GM12878 (cell line): ENCODE data around the gene CRB2. TPM values are rescaled to one million over a fixed set of nuclear protein-coding genes. Genes with fewer than 3 reads are reported as not detected.

ENCODE experiments used
- CHD1 ChIP-seq: IDR thresholded peaks from 2 replicates; pipeline ENCODE4 v1.6.1; 2012; ENCODE audit warnings: low read depth, low read length, improper control_type of control experiment
- EED ChIP-seq: sonication (generic); IDR thresholded peaks from 2 replicates; pipeline ENCODE4 v1.6.1; 2016; ENCODE audit warnings: antibody characterized with exemption, low read depth
- HDGF ChIP-seq: fragments of 450-650 bp; IDR thresholded peaks from 2 replicates; pipeline ENCODE4 v1.6.1; 2016; ENCODE audit warnings: antibody characterized with exemption
- IKZF1 ChIP-seq: fragments of 450-650 bp; conservative IDR thresholded peaks from 2 replicates; pipeline ENCODE4 v1.6.1; 2017; ENCODE audit warnings: antibody characterized with exemption, mild to moderate bottlenecking
- MEF2A ChIP-seq: IDR thresholded peaks from 2 replicates; pipeline ENCODE4 v1.6.1; 2011; ENCODE audit warnings: low read depth, mild to moderate bottlenecking, low read length, moderate library complexity; ENCODE audit not compliant: insufficient read depth
- MTA3 ChIP-seq: IDR thresholded peaks from 2 replicates; pipeline ENCODE4 v1.6.1; 2012; ENCODE audit warnings: low read length, inconsistent platforms, borderline replicate concordance
- MXI1 ChIP-seq: fragments of 150-350 bp; IDR thresholded peaks from 2 replicates; pipeline ENCODE4 v1.6.1; 2011; ENCODE audit warnings: low read depth, mild to moderate bottlenecking, inconsistent platforms, low read length, improper control_type of control experiment
- POLR2AphosphoS2 ChIP-seq: IDR thresholded peaks from 2 replicates; pipeline ENCODE4 v1.6.1; 2011; ENCODE audit warnings: low read depth, mild to moderate bottlenecking, low read length, improper control_type of control experiment, moderate library complexity
- SRF ChIP-seq, 2 experiments: IDR thresholded peaks; 2 replicates each; pipeline ENCODE4 v1.6.1; 2011; ENCODE audit warnings: low read depth in 2 of 2, low read length in 2 of 2, mild to moderate bottlenecking in 1 of 2, moderate library complexity in 1 of 2
- TAF1 ChIP-seq: IDR thresholded peaks from 2 replicates; pipeline ENCODE4 v1.6.1; 2011; ENCODE audit warnings: mild to moderate bottlenecking, low read depth, low read length, borderline replicate concordance
- ZBED1 ChIP-seq: IDR thresholded peaks from 2 replicates; pipeline ENCODE4 v1.6.1; 2016; ENCODE audit warnings: borderline replicate concordance
- ZSCAN29 ChIP-seq: fragments of 450-650 bp; IDR thresholded peaks from 2 replicates; pipeline ENCODE4 v1.6.1; 2017; ENCODE audit warnings: mild to moderate bottlenecking, moderate library complexity
- polyA plus RNA-seq, 11 experiments: library from polyadenylated mRNA; depleted of rRNA in 4 of 11; unstranded in 6 of 11; stranded (reverse) in 5 of 11; fragments of >200 nt; fragmentation: Nextera tagmentation in 4 of 11; fragmentation: Illumina TruSeq in 1 of 11; extraction: Ambion mirVana in 4 of 11; extraction: Trizol in 1 of 11; gene quantifications; 1 replicate in 1 of 11; 2 replicates in 10 of 11; pipeline versions ENCODE4 v1.2.1 to v1.2.3, GENCODE V29; 2011 to 2016; ENCODE audit warnings: inconsistent platforms in 2 of 11, missing spikeins in 2 of 11, low read depth in 1 of 11
- total RNA-seq, 4 experiments: library from RNA; depleted of rRNA in 3 of 4; stranded (reverse); fragments of >200 nt in 3 of 4; fragmentation: Illumina TruSeq in 1 of 4; extraction: Trizol in 1 of 4; gene quantifications; 2 replicates each; pipeline versions ENCODE4 v1.2.1 to v1.2.3, GENCODE V29; 2013 to 2021
- TF ChIP-seq, protein P1 (sequence below): fragments of 450-650 bp; IDR thresholded peaks from 2 replicates; pipeline ENCODE4 v1.6.1; 2017; ENCODE audit warnings: mild to moderate bottlenecking, moderate library complexity
- TF ChIP-seq, protein P2 (sequence below): fragments of 150-350 bp; IDR thresholded peaks from 2 replicates; pipeline ENCODE4 v1.6.1; 2016; ENCODE audit warnings: low read depth, low read length
- TF ChIP-seq, protein P3 (sequence below): fragments of 450-650 bp; formaldehyde crosslinking; IDR thresholded peaks from 2 replicates; pipeline ENCODE4 v1.4.0; 2022; ENCODE audit warnings: mild to moderate bottlenecking, moderate library complexity
- TF ChIP-seq, protein P4 (sequence below): fragments of 150-350 bp; IDR thresholded peaks from 2 replicates; pipeline ENCODE4 v1.6.1; 2014; ENCODE audit warnings: mild to moderate bottlenecking, low read depth, low read length

Gene CRB2
- total and polyA plus RNA-seq, 10 of the 15 experiments (the other 5 are each of a cell fraction or from before 2014, with no cell fraction given): 0.01 to 0.80 (median 0.23) TPM; not detected in 3

DNA sequence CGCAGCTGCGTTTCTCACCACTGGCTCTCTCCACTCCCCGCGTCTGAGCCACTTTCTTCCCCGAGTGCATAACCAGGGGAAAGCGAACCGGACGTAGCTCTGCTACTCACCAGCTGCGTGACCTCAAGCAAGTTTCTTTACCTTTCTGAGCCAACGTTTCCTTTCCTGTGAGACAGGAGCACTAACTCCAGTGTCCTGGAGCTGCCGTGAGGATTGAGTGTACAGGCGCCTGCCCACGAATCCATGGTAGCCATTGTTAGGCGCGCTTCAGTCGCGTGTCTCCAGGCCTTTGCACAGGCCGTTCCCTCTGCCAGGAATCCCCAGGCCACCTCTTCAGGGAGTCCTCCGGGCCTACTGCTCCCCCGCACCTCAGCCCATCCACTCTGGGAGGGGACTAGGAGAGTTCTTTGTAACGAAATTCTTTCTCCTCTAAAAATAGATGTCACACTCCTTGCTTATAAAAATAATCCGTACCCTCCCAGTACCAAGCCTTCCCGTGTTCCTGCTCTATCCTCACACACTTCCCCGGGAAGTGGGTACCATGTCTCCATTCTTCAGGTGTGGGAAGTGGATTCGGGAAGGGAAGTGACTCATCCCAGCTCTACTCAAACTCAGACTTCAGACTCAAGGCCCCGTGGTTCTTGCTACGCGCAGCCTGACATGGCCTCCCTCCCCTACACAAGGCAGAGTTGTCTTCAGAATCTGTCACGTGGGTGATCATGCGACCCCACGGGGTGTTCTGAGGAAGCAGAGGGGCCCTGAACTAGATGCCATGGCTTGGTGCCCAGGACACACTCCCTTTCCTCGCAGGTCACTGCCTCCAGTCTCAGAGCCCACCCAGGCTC lies 16.1 kb upstream of the CRB2 start (continued):
- TF ChIP-seq, protein P1, sequence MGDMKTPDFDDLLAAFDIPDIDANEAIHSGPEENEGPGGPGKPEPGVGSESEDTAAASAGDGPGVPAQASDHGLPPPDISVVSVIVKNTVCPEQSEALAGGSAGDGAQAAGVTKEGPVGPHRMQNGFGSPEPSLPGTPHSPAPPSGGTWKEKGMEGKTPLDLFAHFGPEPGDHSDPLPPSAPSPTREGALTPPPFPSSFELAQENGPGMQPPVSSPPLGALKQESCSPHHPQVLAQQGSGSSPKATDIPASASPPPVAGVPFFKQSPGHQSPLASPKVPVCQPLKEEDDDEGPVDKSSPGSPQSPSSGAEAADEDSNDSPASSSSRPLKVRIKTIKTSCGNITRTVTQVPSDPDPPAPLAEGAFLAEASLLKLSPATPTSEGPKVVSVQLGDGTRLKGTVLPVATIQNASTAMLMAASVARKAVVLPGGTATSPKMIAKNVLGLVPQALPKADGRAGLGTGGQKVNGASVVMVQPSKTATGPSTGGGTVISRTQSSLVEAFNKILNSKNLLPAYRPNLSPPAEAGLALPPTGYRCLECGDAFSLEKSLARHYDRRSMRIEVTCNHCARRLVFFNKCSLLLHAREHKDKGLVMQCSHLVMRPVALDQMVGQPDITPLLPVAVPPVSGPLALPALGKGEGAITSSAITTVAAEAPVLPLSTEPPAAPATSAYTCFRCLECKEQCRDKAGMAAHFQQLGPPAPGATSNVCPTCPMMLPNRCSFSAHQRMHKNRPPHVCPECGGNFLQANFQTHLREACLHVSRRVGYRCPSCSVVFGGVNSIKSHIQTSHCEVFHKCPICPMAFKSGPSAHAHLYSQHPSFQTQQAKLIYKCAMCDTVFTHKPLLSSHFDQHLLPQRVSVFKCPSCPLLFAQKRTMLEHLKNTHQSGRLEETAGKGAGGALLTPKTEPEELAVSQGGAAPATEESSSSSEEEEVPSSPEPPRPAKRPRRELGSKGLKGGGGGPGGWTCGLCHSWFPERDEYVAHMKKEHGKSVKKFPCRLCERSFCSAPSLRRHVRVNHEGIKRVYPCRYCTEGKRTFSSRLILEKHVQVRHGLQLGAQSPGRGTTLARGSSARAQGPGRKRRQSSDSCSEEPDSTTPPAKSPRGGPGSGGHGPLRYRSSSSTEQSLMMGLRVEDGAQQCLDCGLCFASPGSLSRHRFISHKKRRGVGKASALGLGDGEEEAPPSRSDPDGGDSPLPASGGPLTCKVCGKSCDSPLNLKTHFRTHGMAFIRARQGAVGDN: peak; percentile 96
- TF ChIP-seq MTA3: no peak
- 0 out of 2 replicates have a peak, but pooled peaks have one; percentile 10 for TF ChIP-seq CHD1
- TF ChIP-seq MXI1: peak; percentile 64
- TF ChIP-seq HDGF: peak; percentile 76; the same call in 1 of the 2 replicates
- TF ChIP-seq MEF2A: 0 out of 2 replicates have a peak, but pooled peaks have one; percentile 45
- TF ChIP-seq, protein P2, sequence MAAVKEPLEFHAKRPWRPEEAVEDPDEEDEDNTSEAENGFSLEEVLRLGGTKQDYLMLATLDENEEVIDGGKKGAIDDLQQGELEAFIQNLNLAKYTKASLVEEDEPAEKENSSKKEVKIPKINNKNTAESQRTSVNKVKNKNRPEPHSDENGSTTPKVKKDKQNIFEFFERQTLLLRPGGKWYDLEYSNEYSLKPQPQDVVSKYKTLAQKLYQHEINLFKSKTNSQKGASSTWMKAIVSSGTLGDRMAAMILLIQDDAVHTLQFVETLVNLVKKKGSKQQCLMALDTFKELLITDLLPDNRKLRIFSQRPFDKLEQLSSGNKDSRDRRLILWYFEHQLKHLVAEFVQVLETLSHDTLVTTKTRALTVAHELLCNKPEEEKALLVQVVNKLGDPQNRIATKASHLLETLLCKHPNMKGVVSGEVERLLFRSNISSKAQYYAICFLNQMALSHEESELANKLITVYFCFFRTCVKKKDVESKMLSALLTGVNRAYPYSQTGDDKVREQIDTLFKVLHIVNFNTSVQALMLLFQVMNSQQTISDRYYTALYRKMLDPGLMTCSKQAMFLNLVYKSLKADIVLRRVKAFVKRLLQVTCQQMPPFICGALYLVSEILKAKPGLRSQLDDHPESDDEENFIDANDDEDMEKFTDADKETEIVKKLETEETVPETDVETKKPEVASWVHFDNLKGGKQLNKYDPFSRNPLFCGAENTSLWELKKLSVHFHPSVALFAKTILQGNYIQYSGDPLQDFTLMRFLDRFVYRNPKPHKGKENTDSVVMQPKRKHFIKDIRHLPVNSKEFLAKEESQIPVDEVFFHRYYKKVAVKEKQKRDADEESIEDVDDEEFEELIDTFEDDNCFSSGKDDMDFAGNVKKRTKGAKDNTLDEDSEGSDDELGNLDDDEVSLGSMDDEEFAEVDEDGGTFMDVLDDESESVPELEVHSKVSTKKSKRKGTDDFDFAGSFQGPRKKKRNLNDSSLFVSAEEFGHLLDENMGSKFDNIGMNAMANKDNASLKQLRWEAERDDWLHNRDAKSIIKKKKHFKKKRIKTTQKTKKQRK: no peak
- no peak for TF ChIP-seq TAF1
- TF ChIP-seq ZBED1: no peak
- TF ChIP-seq IKZF1: peak; percentile 5
- TF ChIP-seq SRF (IDR thresholded peaks at IDR 0.05; ENCODE audit: low read depth in 2 of 2, low read length in 2 of 2): peak in 1 of 2 experiments; percentile 28; a peak in 1 of 4 replicates
- TF ChIP-seq EED: peak; percentile 58
- TF ChIP-seq, protein P3, sequence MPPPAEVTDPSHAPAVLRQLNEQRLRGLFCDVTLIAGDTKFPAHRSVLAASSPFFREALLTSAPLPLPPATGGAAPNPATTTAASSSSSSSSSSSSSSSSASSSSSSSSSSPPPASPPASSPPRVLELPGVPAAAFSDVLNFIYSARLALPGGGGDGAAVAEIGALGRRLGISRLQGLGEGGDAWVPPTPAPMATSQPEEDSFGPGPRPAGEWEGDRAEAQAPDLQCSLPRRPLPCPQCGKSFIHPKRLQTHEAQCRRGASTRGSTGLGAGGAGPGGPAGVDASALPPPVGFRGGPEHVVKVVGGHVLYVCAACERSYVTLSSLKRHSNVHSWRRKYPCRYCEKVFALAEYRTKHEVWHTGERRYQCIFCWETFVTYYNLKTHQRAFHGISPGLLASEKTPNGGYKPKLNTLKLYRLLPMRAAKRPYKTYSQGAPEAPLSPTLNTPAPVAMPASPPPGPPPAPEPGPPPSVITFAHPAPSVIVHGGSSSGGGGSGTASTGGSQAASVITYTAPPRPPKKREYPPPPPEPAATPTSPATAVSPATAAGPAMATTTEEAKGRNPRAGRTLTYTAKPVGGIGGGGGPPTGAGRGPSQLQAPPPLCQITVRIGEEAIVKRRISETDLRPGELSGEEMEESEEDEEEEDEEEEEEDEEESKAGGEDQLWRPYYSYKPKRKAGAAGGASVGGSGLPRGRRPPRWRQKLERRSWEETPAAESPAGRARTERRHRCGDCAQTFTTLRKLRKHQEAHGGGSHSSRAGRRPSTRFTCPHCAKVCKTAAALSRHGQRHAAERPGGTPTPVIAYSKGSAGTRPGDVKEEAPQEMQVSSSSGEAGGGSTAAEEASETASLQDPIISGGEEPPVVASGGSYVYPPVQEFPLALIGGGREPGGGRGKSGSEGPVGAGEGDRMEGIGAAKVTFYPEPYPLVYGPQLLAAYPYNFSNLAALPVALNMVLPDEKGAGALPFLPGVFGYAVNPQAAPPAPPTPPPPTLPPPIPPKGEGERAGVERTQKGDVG: no peak
- TF ChIP-seq POLR2AphosphoS2: no peak; the same call in 1 of the 2 replicates
- TF ChIP-seq ZSCAN29: no peak
- TF ChIP-seq, protein P4, sequence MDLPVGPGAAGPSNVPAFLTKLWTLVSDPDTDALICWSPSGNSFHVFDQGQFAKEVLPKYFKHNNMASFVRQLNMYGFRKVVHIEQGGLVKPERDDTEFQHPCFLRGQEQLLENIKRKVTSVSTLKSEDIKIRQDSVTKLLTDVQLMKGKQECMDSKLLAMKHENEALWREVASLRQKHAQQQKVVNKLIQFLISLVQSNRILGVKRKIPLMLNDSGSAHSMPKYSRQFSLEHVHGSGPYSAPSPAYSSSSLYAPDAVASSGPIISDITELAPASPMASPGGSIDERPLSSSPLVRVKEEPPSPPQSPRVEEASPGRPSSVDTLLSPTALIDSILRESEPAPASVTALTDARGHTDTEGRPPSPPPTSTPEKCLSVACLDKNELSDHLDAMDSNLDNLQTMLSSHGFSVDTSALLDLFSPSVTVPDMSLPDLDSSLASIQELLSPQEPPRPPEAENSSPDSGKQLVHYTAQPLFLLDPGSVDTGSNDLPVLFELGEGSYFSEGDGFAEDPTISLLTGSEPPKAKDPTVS: no peak
